ENCODE results near the gene SYT11. TPM values are rescaled to one million over a fixed set of nuclear protein-coding genes. Genes with fewer than 3 reads are reported as not detected.

Gene SYT11, protein sequence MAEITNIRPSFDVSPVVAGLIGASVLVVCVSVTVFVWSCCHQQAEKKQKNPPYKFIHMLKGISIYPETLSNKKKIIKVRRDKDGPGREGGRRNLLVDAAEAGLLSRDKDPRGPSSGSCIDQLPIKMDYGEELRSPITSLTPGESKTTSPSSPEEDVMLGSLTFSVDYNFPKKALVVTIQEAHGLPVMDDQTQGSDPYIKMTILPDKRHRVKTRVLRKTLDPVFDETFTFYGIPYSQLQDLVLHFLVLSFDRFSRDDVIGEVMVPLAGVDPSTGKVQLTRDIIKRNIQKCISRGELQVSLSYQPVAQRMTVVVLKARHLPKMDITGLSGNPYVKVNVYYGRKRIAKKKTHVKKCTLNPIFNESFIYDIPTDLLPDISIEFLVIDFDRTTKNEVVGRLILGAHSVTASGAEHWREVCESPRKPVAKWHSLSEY
- total RNA-seq (ENCODE audit: low replicate concordance) = 19.4 and 31.8 TPM in 2 replicates

DNA sequence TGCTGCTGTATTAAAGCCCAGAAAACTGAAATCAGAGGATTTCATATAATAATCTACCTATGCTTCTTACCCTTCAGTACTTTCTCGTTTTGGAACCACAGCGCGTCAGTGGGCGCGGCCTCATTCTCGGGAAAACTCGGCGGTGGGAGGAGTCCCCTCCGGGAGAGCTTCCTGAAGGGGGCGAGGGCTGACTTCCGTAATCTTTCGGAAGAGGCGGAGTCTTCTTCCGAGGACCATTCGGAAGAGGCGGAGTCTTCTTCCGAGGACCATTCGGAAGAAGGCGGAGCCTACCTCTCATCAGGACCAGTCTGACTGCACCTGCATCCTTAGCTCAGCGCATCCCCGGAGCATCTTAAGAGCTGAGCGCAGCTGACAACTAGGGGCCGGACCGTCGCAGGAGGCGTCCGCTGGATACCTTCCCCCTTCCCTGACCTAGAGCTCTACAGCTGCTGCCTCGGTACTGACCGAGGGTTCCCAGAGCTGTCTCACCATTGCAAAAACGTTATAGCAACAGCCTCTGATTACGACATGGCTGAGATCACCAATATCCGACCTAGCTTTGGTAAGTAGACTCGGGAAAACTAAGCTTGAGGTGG is at the start of gene SYT11:
Gene SYT11 (plus strand): TSS at position 334 of the 596 bp plus-strand sequence. CDS start 195 bp downstream, at position 529.

DNA sequence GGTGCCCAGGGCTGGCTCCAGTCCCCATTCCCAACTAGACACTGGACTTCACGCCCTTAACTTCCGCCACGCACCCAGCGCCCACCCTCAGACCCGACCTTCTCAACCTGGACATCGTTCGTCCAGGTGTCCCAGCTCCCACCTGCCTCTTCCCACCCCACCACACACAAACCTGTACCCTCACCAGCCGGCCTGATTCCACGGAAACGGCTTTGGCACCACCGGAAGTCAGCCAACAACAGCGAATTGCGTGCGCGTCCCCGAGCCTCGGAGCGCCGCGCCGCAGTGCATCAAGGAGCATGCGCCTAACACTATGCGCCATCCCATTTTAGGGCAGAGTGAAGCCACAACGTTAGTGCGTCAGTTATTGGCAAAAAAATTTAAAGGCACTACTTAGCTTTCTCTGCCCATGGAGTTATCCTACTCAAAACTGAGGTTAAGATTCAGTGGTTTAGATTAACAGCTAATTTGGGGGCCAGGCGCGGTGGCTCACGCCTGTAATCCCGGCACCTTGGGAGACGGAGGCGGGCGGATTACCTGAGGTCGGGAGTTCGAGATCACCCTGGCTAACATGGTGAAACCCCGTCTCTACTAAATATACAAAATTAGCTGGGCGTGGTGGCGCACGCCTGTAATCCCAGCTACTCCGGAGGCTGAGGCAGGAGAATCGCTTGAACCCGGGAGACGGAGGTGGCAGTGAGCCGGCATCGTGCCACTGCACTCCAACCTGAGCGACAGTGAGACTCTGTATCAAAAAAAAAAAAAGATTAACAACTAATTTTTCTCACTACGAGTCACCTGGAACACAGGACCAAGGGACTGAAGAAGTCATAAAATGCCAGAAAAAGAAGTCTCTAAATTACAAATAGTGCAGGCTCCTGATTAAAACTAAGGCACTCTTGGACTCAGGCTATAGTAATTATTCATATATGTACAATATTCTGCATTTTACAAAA is 2.1 kb upstream of the SYT11 start, which contains the start of gene GON4L:
Gene GON4L (minus strand): TSS at position 240 of the 956 bp plus-strand sequence. CDS start 3,434 bp downstream, outside the sequence.

DNA sequence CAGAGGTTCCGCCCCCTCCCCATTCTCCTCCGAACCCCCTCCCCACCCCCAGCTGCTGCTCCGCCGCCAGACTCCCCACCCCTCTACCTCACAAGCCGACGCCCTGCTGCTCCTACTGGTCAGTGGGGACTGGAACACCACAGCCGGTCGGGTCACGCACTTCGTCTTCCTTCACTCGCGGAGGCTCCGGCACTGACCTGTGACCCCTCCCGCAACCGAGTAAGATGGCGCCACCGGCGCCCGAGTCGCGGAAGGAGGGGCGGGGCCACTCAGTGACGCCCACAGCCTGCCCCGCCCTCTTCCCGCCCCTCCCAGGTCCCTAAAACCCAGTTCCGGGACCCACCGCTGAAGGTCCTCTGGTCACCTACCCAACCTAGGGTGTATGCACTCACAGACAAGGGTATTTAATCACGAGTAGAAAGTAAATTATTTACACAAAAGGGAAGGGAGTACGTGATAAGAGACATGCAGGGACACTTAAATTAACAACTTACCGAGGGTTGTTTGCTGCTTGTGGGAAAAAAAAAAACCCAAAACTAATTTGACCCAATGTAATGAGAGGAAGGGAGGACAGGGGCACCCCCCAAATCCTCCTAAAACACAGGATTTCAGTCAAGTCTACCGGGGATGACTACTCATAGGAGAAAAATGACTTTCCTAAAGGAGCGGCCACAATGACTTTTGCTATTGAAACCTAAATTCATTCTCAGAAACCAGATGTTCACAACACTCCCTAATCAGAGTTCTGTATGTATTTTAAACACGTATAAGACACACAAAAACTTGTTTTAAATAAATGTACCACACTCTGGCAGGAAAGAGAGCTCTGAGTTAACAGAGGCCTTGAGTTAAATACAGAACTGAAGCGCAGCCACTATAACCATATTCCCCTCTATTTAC is 52.0 kb downstream of the SYT11 start, which contains the start of gene RIT1:
Gene RIT1 (minus strand): TSS at position 194 of the 900 bp plus-strand sequence. CDS start 588 bp downstream, outside the sequence.

DNA sequence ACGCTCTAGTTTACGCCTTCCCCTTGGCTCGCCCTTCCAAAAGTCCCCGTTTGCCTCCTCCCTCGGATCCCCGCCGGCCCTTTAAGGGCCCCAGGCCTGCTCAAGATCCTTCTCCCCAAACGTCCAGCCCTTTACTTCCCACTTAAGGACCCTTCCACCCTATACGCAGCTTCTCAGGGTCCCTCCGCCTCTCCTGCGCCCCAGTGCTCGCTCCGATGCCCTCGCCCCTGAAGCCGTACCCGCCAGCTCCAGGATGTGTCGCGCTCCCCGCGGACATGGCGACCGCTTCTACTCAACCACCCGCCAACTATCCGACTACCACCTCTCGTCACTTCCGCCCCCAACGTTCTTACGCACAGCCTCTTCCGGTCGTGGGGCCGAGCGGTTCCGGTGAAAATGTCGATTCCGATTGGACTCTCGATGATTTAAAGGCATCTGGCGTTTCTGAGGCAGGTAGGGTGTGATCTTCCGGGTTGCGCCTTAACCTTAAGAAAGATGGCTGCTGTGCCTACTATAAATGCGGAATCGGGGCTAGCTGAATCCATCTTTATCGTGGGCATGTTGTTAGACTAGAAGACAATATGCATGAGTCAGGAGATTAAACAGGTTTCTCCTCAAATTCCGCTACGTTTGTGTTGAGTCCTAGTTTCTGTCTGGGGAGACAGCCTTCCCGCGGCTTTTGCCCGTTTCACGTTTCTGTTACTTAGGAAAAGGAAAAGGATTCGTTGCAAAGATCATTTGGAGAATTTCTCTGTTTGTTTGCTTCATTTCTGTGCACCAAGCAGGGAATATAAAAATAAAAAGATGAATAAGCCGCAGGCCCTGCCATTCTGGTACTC is 74.9 kb downstream of the SYT11 start, which contains the start of gene KHDC4:
Gene KHDC4 (minus strand): TSS at position 317 of the 839 bp plus-strand sequence. CDS start 40 bp downstream, at position 277.

Other genes with a start within 250 kb of the SYT11 start
- 32.2 and 41.4 TPM in 2 replicates for gene MSTO1, start 249.3 kb upstream of the SYT11 start, total RNA-seq (ENCODE audit: low replicate concordance)
- gene YY1AP1, start 170.8 kb upstream of the SYT11 start, total RNA-seq (ENCODE audit: low replicate concordance) = 31.0 and 31.1 TPM in 2 replicates
- gene DAP3, start 170.5 kb upstream of the SYT11 start, total RNA-seq (ENCODE audit: low replicate concordance) = 39.9 and 50.7 TPM in 2 replicates
- 20.2 and 21.2 TPM in 2 replicates for gene GON4L, start 2.4 kb upstream of the SYT11 start, total RNA-seq (ENCODE audit: low replicate concordance)
- 37.9 and 49.6 TPM in 2 replicates for gene RIT1, start 51.8 kb downstream of the SYT11 start, total RNA-seq (ENCODE audit: low replicate concordance)
- 18.6 and 18.8 TPM in 2 replicates for gene KHDC4, start 74.8 kb downstream of the SYT11 start, total RNA-seq (ENCODE audit: low replicate concordance)
- not detected in 2 replicates for gene RXFP4, start 82.1 kb downstream of the SYT11 start, total RNA-seq (ENCODE audit: low replicate concordance)
- 88.8 and 153 TPM in 2 replicates for gene ARHGEF2, start 119.0 kb downstream of the SYT11 start, total RNA-seq (ENCODE audit: low replicate concordance)
- 445 and 519 TPM in 2 replicates for gene SSR2, start 161.4 kb downstream of the SYT11 start, total RNA-seq (ENCODE audit: low replicate concordance)
- gene UBQLN4, start 194.2 kb downstream of the SYT11 start, total RNA-seq (ENCODE audit: low replicate concordance) = 4.1 and 14.1 TPM in 2 replicates
- 61.1 and 81.5 TPM in 2 replicates for gene LAMTOR2, start 195.2 kb downstream of the SYT11 start, total RNA-seq (ENCODE audit: low replicate concordance)
- gene RAB25, start 201.6 kb downstream of the SYT11 start, total RNA-seq (ENCODE audit: low replicate concordance) = not detected in 2 replicates
- gene MEX3A, start 222.9 kb downstream of the SYT11 start, total RNA-seq (ENCODE audit: low replicate concordance) = 0.47 and 4.7 TPM in 2 replicates

Measured in smooth muscle cell of the coronary artery (primary cell).